NCI-H2081 (cell line): Measurements from ENCODE around the gene BEX3.
"Not testable (repeated sequence)": the region's sequence is repeated elsewhere in the genome, so short reads cannot be mapped to it uniquely, and the experiment has no call there.

Experiments used
- DNase-seq, 2 experiments: peaks; one replicate each; lab custom pipeline; 2025; lab: John Stamatoyannopoulos, UW

The BEX3 gene

GRCh38 chrX:103382877-103383276 lies 6.5 kb downstream of the BEX3 start:
- DNase-seq = no peak

GRCh38 chrX:103384672-103385071 lies 8.3 kb downstream of the BEX3 start:
- DNase-seq = no peak

GRCh38 chrX:103385283-103385830 lies 9.0 kb downstream of the BEX3 start:
- DNase-seq = not testable (repeated sequence)

- DNase-seq = no peak
Measured at GRCh38 chrX:103386332-103386731, 10.0 kb downstream of the BEX3 start.

- no peak for DNase-seq
Measured at GRCh38 chrX:103393487-103393886, 17.1 kb downstream of the BEX3 start.

GRCh38 chrX:103396186-103396585 lies 19.8 kb downstream of the BEX3 start:
- no peak for DNase-seq

GRCh38 chrX:103396660-103397059 lies 20.3 kb downstream of the BEX3 start:
- DNase-seq = no peak

GRCh38 chrX:103397707-103398106 lies 21.4 kb downstream of the BEX3 start:
- DNase-seq = no peak

- no peak for DNase-seq
Measured at GRCh38 chrX:103398421-103398864, 22.1 kb downstream of the BEX3 start.

GRCh38 chrX:103399744-103400143 lies 23.4 kb downstream of the BEX3 start:
- DNase-seq = no peak

GRCh38 chrX:103400931-103401330 lies 24.6 kb downstream of the BEX3 start:
- DNase-seq = no peak

- peak; percentile 48 to 64 for DNase-seq
Measured at GRCh38 chrX:103404231-103405008, 28.1 kb downstream of the BEX3 start.

- DNase-seq = no peak
Measured at GRCh38 chrX:103405009-103405333, 28.6 kb downstream of the BEX3 start.

GRCh38 chrX:103406256-103406655 lies 29.9 kb downstream of the BEX3 start:
- no peak for DNase-seq

GRCh38 chrX:103407776-103408175 lies 31.4 kb downstream of the BEX3 start:
- DNase-seq = no peak

- not testable (repeated sequence) for DNase-seq
Measured at GRCh38 chrX:103411721-103412120, 35.4 kb downstream of the BEX3 start.

- peak; percentile 17 to 49 for DNase-seq
Measured at GRCh38 chrX:103413705-103414387, 37.5 kb downstream of the BEX3 start.

- no peak for DNase-seq
Measured at GRCh38 chrX:103414561-103414960, 38.2 kb downstream of the BEX3 start.

GRCh38 chrX:103415068-103415467 lies 38.7 kb downstream of the BEX3 start:
- DNase-seq = no peak

- DNase-seq = no peak
Measured at GRCh38 chrX:103415528-103415927, 39.2 kb downstream of the BEX3 start.

GRCh38 chrX:103417370-103417769 lies 41.0 kb downstream of the BEX3 start:
- no peak for DNase-seq

- DNase-seq = no peak
Measured at GRCh38 chrX:103417933-103418332, 41.6 kb downstream of the BEX3 start.

GRCh38 chrX:103418811-103419340 lies 42.5 kb downstream of the BEX3 start:
- DNase-seq = no peak
